MG63 (cell line): Measurements from ENCODE around the gene PEX26. TPM values are rescaled to one million over a fixed set of nuclear protein-coding genes. Genes with fewer than 3 reads are reported as not detected.

ENCODE experiments used
- DNase-seq: peaks from one replicate; pipeline ENCODE4 v3.0.0-alpha.2; 2020
- H3K27me3 ChIP-seq: fragments of 250-450 bp; sonication (Bioruptor Pico); 2 replicates; pipeline ENCODE4 v1.5.1; 2020; ENCODE audit warnings: mild to moderate bottlenecking, moderate library complexity
- H3K36me3 ChIP-seq: fragments of 250-450 bp; sonication (Bioruptor Pico); 2 replicates; pipeline ENCODE4 v1.5.1; 2020; ENCODE audit warnings: mild to moderate bottlenecking, moderate library complexity
- H3K4me3 ChIP-seq: fragments of 250-450 bp; sonication (Bioruptor Pico); 2 replicates; pipeline ENCODE4 v1.5.1; 2020; ENCODE audit warnings: mild to moderate bottlenecking, moderate library complexity
- H3K9me3 ChIP-seq: fragments of 250-450 bp; sonication (Bioruptor Pico); 2 replicates; pipeline ENCODE4 v1.5.1; 2020; ENCODE audit warnings: mild to moderate bottlenecking, moderate library complexity
- total RNA-seq: library from RNA; depleted of rRNA; stranded (reverse); fragments of >200 nt; shearing (Covaris generic); gene quantifications from 2 replicates; pipeline ENCODE4 v1.2.3, GENCODE V29; 2014; ENCODE audit warnings: low replicate concordance; rRNA removed

The PEX26 gene
- total RNA-seq, 1 experiment from 2014 or later = 10.5 TPM

GRCh38 chr22:18148293-18148965, 70.6 kb downstream of the PEX26 start:
- Histone ChIP-seq H3K4me3 (no peak overlapping the region; the same call in 1 of the 2 replicates), H3K27me3 (no peaks in the 10 kb centered on the region), H3K36me3 (no peaks in the 10 kb centered on the region), H3K9me3 (no peaks in the 10 kb centered on the region)
- no peak for DNase-seq

- Histone ChIP-seq H3K36me3 (no peaks in the 10 kb centered on the region), H3K9me3 (no peaks in the 10 kb centered on the region), H3K27me3 (no peaks in the 10 kb centered on the region), H3K4me3 (no peak overlapping the region)
- no peak for DNase-seq
These were observed 74.7 kb downstream of the PEX26 start for GRCh38 chr22:18152519-18152918.

GRCh38 chr22:18154821-18155390, 77.1 kb downstream of the PEX26 start:
- Histone ChIP-seq H3K27me3 (no peaks in the 10 kb centered on the region), H3K4me3 (no peak overlapping the region), H3K9me3 (no peaks in the 10 kb centered on the region), H3K36me3 (no peaks in the 10 kb centered on the region)
- no peak for DNase-seq

Other genes with a start within 250 kb of the PEX26 start
- 13.4 and 20.6 TPM in 2 replicates for gene MICAL3, start 53.4 kb upstream of the PEX26 start, total RNA-seq
- 0.46 and 3.8 TPM in 2 replicates for gene TUBA8, start 32.8 kb downstream of the PEX26 start, total RNA-seq
- 3.9 and 6.5 TPM in 2 replicates for gene USP18, start 72.2 kb downstream of the PEX26 start, total RNA-seq